Epidermal melanocyte (primary cell): ENCODE data around the gene MYOM3.

ENCODE experiments used
- DNase-seq: peaks from one replicate; pipeline ENCODE4 v3.0.0; 2011; ENCODE audit warnings: low spot score; ENCODE audit not compliant: insufficient read length

Gene MYOM3

DNA sequence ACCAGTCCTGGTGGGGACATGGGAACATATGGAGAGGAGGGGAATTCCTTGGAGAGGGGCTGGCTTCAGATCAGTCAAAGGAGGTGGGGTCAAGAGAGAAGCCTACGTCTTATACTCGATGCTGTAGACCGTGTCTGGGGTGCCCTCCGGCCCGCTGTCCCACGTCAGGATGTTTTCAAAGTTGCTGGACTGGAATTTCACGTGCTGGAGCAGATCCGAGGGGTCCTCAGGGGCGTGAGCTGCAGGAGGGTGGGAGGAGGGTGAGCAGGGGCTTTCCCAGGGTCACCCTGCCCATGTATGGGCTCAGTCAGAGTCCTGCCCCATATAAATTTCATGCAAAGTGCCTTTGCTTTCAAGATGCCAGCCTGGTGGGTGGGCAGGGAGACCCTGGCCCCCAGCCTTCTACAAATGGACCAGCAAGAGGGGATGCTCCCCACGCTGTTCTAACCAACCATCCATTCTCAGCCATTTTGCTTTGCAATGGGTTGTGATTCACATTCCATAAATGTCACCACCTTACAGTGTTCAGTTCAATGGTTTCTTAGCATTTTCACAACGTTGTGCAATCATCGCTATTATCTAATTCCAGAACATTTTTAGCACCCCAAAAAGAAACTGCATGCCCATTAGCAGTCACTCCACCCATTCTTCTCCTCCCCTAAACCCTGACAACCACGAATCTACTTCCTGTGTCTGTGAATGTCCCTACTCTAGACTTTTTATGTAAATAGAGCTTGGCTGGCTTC is 26.7 kb upstream of the MYOM3 start:
- no peak for DNase-seq

DNA sequence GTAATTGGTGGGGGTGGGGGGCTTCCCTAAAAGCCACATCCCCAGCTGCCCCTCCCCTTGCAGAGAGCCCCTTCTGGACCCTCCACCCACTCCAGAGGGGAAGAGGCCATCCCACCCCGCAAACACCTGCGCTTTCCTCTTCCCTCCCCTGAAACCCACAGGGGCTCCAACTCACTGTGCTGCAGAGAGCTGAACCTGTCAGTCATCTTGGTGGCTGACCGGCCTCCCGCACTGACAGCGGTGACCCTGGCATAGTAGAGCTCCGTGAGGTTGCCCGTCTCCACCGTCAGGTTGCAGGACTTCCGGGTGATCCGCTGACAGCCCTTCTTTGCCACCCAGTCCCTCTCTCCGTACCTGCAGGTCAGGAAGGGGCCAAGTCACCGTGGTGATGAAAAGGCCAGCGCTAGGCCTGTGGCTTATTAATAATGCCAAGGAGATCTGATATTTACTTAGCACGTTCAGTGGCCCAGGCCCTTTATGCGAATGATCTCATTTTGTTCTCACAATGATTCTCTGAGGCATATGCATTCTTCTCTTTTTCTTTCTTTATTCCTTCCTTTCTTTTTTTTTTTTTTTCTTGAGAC is 25.1 kb upstream of the MYOM3 start:
- DNase-seq, result no peak

DNA sequence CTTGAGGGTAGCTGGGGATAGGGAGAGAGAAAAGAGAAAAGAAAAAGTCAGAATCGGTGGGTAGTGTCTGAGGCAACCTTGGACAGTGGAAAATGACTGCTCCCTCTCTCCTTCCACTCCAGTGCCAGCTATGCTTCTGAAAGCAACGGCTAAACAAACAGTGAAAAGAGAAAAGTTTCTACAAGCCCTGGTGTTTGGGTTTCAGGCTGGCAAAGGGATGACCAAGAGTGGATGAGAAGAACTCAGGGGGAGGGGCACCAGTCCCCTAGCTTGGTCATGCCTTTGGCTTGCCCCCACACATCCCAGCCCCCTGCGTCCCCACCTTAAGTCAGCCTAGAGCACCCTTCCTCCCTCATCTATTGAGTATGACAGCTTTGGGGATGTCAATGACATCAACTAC is 22.4 kb upstream of the MYOM3 start:
- no peak for DNase-seq

- DNase-seq, result no peak
Measured at GRCh38 chr1:24133819-24134218, 21.9 kb upstream of the MYOM3 start.

DNA sequence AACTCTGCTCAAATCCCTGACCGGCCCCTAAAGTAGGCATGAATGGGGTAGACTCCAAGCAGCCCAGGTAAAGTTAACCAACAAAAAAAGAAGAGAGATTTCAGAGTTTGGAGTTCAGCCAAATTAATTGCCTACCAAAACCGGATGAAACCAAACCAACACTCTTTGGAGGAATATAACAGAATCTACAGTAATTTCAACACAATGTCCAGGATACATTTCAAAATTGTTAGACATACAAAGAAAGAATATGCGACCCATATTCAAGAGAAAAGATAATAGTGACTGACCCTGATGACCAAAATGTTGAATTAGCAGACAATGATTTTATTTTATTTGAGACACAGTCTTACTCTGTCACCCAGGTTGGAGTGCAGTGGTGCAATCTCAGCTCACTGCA is 18.4 kb upstream of the MYOM3 start:
- no peak for DNase-seq

DNA sequence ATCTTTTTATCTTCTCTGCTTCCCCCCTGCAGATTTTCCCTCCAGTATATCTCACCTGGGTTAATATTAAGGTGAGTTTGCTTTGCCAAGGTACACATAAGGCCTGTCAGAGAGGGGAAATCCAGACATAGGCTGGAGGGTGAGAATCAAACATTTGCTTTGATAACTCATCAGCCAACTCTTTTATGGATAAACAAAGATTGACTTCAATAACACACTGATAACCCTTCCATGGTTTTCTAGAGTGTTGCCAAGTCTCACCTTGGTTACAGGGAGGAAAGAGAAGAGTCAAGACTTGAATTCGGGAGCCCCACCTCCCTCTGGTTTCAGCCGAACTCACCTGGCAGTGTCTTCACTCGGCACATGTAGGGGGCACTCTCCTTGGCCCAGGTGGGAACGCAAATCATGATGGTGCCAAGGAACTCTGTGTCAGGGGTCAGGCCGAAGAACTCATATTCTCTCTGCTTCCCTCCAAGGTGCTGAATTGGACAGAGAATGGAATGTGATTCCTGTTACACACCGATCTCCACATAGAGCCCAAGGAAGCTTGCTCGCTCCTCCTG is 15.9 kb upstream of the MYOM3 start:
- no peak for DNase-seq

DNA sequence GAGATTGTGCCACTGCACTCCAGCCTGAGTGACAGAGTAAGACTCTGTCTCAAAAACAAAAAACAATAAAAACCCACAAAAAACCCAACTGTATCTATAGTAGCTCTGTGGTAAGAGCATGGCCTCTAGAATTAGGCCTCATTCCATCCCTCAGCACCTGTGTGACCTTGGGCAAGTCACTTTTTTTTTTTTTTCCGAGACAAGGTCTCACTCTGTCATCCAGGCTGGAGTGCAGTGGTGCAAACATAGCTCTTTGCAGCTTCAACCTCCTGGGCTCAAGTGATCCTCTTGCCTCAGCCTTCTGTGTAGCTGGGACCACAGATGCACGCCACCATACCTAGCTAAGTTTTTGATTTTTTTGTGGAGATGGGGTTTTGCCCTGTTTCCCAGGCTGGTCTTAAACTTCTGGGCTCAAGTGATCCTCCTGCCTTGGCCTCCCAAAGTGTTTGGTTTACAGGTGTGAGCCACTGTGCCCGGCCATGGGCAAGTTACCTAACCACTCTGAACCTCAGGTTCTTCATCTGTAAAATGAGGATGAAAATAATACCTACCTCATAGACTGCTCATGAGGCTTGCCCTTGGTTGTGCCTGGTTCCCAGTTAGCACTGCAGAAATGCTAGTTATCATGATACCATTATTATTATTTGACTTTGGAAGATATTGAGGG is 15.3 kb upstream of the MYOM3 start:
- no peak for DNase-seq

- no peak for DNase-seq
Measured at GRCh38 chr1:24126672-24127023, 14.7 kb upstream of the MYOM3 start.

- no peak for DNase-seq
Measured at GRCh38 chr1:24126018-24126671, 14.2 kb upstream of the MYOM3 start.

- no peak for DNase-seq
Measured at GRCh38 chr1:24125456-24125855, 13.5 kb upstream of the MYOM3 start.

DNA sequence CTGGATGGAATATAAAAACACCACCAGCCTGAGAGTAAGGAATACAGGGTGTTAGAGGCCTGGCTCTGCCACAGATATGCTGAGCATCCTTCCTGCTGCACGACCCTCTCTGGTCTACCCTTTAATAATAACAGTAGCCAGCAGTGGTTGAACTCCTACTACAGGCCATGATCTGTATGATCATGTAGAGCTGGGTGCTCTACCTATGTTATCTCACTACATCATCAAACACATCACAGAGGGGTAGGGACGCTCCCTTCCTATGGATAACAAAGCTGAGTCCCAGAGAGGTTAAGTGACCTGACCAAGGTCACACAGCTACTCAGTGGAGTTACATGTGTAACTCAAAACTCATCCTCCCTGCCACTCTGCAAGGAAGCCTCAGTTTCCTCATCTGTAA is 13.0 kb upstream of the MYOM3 start:
- no peak for DNase-seq

GRCh38 chr1:24123611-24124010 is 11.7 kb upstream of the MYOM3 start:
- no peak for DNase-seq

- no peak for DNase-seq
Measured at GRCh38 chr1:24122776-24123175, 10.8 kb upstream of the MYOM3 start.

GRCh38 chr1:24121406-24121805 is 9.5 kb upstream of the MYOM3 start:
- DNase-seq, result no peak

DNA sequence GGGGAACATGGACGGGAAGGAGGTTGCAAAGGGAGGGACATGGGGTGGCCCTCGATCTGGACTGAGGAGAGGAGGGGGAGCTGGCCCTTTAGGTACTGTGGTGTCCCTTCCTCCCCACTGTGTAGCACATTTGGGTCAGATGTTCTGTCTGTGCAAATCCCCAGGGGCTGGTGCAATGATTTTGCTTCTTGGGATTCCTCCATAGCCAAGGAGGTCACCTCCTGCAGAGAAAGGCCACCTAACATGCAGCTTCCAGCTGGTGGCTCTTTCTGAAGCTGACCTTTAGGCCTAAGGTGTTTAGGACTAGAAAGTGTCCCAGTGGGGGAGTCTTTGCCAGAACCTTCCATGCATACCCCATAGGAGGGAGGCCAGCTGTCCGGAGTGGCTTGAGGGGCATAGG is 9.0 kb upstream of the MYOM3 start:
- no peak for DNase-seq

DNA sequence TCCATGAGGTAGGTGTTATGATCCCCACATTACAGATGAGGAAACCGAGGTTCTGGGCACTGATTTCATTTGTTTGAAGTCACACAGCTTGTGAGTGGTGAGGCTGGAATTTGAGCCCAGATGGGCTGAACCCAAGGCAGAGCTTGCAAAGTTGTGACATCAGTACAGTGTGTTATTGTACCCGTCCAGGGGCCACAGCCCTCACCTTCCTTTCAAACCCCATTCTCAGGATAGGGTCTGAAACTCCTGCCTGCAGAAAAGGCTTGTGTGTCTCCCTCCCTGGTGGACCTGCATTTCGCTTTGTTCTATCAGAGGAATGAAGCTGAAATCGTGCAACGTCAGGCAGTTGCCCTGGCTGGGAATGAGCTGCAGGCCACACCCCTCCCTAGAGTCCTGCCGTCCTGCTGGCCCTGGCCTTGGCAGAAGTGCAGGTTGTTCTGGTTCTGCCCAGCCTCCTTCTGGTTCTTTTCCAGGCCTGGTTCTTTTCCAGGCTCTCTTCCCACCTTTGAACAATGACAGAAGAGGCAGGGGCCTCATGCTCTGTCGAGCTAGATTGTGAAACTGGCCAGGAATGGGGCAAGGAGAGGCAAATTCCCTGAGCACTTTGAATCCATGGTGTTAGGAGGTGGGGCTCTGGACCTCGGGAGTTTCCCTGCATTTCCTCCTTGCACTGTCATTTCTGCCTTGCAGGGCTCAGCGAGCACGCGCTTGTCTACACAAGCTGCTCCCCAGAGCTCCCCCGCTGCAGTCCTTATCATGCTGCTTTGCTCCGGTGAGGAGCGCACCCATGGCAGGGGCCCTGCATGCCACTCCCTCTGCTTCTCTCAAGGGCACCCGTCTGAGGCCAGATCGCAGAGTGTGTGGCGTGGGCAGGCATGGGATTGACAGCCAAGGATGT is 8.2 kb upstream of the MYOM3 start:
- no peak for DNase-seq

GRCh38 chr1:24119489-24119858 is 7.5 kb upstream of the MYOM3 start:
- DNase-seq, result no peak

- DNase-seq, result no peak
Measured at GRCh38 chr1:24118410-24119242, 6.7 kb upstream of the MYOM3 start.

DNA sequence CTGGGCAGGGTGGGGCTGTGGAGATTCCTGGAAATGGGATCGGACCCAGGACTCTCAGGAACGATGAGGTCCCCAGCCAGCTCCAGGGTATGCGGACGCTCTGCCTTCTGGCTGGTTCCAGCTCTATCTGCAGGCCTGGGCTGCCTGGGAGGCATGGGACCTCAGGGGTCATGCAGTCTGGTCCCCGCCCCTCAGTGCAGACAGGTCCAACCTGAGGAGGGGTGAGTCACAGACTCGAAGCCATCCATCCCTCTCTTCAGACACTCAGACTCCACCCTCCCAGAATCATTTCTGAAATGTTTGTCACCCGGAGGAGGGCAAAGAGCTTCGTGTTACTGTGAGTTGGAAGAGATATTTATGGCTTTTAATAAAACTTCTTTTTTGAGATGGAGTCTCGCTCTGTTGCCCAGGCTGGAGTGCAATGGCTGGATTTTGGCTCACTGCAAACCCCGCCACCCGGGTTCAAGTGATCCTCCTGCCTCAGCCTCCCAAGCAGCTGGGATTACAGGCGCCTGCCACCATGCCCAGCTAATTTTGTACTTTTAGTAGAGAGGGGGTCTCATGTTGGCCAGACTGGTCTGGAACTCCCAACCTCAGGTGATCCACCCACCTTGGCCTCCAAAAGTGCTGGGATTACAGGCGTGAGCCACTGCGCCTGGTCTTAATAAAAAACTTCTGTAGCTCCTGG is 5.9 kb upstream of the MYOM3 start:
- no peak for DNase-seq

DNA sequence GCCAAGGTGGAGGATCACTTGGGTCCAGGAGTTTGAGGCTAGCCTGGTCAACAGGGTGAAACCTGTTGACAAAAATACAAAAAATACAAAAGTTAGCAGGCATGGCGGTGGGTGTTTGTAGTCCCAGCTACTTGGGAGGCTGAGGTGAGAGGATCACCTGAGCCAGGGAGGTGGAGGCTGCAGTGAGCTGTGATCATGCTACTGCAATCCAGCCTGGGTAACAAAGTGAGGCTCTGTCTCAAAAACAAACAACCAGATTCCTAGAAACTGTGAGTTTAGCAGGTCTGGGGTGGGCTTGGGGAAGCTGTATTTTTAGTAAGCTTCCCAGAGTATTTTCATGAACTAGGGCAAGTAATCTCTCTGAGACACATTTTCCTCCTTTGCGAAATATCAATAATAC is 5.2 kb upstream of the MYOM3 start:
- DNase-seq, result no peak
